ENCODE results near the gene SPOCK3. TPM values are rescaled to one million over a fixed set of nuclear protein-coding genes. Genes with fewer than 3 reads are reported as not detected.

Gene SPOCK3
- total RNA-seq, 1 donor from 2014 or later = 2.3 TPM

- DNase-seq (ENCODE audit: low spot score in 2 of 2, unreplicated experiment in 2 of 2) = no peak
- H3K27me3 Mint-ChIP-seq (ENCODE audit: low read depth) = no peaks in the 10 kb centered on the region
- no peak overlapping the region for H3K4me3 Mint-ChIP-seq
- peaks cover 12% of the 10 kb centered on the region for H3K9me3 Mint-ChIP-seq
- no peak for TF ChIP-seq CTCF (IDR thresholded peaks at IDR 0.05; ENCODE audit: unreplicated experiment)
- H3K36me3 Mint-ChIP-seq = no peaks in the 10 kb centered on the region
- H3K4me1 Mint-ChIP-seq = no peaks in the 10 kb centered on the region
- no peak overlapping the region for H3K27ac Mint-ChIP-seq
These were observed 407.1 kb downstream of the SPOCK3 start for GRCh38 chr4:166827167-166827566.

DNA sequence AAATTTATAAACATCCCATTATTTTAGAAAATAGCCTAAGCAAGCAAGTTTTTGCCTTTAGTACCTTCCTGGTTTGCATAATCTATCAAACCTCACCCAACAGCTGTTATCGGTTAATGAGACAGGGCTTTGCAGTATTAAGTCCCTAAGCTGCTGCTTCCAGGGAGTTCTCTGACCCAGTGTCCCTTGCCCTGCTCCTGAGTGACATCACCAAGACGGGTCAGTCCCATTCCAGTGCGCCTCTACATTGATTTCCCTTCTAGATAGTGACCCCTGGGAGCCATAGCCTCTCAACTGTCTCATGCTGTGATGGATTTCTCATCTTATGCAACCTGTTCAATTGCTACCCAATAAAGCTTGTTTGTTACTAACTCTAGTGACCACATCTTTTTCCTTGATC lies 410.4 kb downstream of the SPOCK3 start:
- no peak for DNase-seq (ENCODE audit: low spot score in 2 of 2, unreplicated experiment in 2 of 2)
- Mint-ChIP-seq H3K4me1 (no peaks in the 10 kb centered on the region), H3K9me3 (peaks cover 15% of the 10 kb centered on the region), H3K36me3 (no peaks in the 10 kb centered on the region), H3K27me3 (ENCODE audit: low read depth) (no peaks in the 10 kb centered on the region), H3K4me3 (no peak overlapping the region), H3K27ac (no peak overlapping the region)
- TF ChIP-seq CTCF (IDR thresholded peaks at IDR 0.05; ENCODE audit: unreplicated experiment) = no peak

- H3K4me3 Mint-ChIP-seq = no peak overlapping the region
- H3K27me3 Mint-ChIP-seq (ENCODE audit: low read depth) = no peaks in the 10 kb centered on the region
- peaks cover 15% of the 10 kb centered on the region for H3K9me3 Mint-ChIP-seq
- no peaks in the 10 kb centered on the region for H3K36me3 Mint-ChIP-seq
- no peak for DNase-seq (ENCODE audit: low spot score in 2 of 2, unreplicated experiment in 2 of 2)
- no peak for TF ChIP-seq CTCF (IDR thresholded peaks at IDR 0.05; ENCODE audit: unreplicated experiment)
- no peaks in the 10 kb centered on the region for H3K4me1 Mint-ChIP-seq
- H3K27ac Mint-ChIP-seq = no peak overlapping the region
These were observed 411.2 kb downstream of the SPOCK3 start for GRCh38 chr4:166823126-166823525.

DNA sequence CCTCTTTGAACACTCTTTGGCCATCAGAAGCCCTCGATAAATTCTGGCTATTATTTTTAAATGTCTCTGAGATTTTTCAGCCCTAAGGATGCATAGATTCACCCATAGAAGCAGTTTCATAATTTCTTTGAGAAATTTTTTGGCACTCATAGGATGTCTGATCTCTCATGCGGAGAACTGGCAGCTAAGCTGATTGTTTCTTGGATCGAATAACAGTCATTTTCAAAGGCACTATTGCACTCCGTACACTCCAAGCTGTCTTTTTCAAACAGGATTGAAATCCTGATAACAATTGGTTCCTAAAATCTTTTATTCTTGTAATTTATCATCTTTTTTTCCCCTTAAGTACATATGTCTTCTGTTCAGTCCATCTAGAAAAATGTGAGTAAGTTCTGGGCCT lies 411.9 kb downstream of the SPOCK3 start:
- Mint-ChIP-seq H3K27ac (no peak overlapping the region), H3K27me3 (ENCODE audit: low read depth) (no peaks in the 10 kb centered on the region), H3K4me1 (peaks cover 1% of the 10 kb centered on the region), H3K36me3 (no peaks in the 10 kb centered on the region), H3K9me3 (peaks cover 15% of the 10 kb centered on the region), H3K4me3 (no peak overlapping the region)
- TF ChIP-seq CTCF (IDR thresholded peaks at IDR 0.05; ENCODE audit: unreplicated experiment) = no peak
- DNase-seq (ENCODE audit: low spot score in 2 of 2, unreplicated experiment in 2 of 2) = no peak

- Mint-ChIP-seq H3K27ac (no peak overlapping the region), H3K9me3 (peaks cover 4% of the 10 kb centered on the region)
These were observed 417.4 kb downstream of the SPOCK3 start for GRCh38 chr4:166816890-166817289.

More at GRCh38 chr4:166816890-166817289, 417.4 kb downstream of the SPOCK3 start:
- H3K4me1 Mint-ChIP-seq = peaks cover 12% of the 10 kb centered on the region
- no peaks in the 10 kb centered on the region for H3K27me3 Mint-ChIP-seq (ENCODE audit: low read depth)
- H3K36me3 Mint-ChIP-seq = no peaks in the 10 kb centered on the region
- H3K4me3 Mint-ChIP-seq = no peak overlapping the region
- TF ChIP-seq CTCF (IDR thresholded peaks at IDR 0.05; ENCODE audit: unreplicated experiment) = no peak
- DNase-seq (ENCODE audit: low spot score in 2 of 2, unreplicated experiment in 2 of 2) = no peak

All from mesothelial cell of epicardium (in vitro differentiated cells).